NCI-H446 (cell line): ENCODE data around the gene GDE1.
"Not testable (repeated sequence)": the region's sequence is repeated elsewhere in the genome, so short reads cannot be mapped to it uniquely, and the experiment has no call there.

Experiments
- DNase-seq, 2 experiments: peaks; one replicate each; lab custom pipeline; 2025; lab: John Stamatoyannopoulos, UW

GDE1 gene

GRCh38 chr16:19521471-19522396, at the start of gene GDE1:
Gene GDE1, minus strand, starts transcription at chr16:19522098. Its CDS starts 134 bp downstream, at chr16:19521964.
- peak; percentile 77 to 90 for DNase-seq

- DNase-seq: no peak
Measured at GRCh38 chr16:19567560-19567959, 45.7 kb upstream of the GDE1 start.

- DNase-seq: no peak
Measured at GRCh38 chr16:19566362-19566761, 44.5 kb upstream of the GDE1 start.

- no peak for DNase-seq
Measured at GRCh38 chr16:19563377-19563776, 41.5 kb upstream of the GDE1 start.

- DNase-seq: no peak
Measured at GRCh38 chr16:19560078-19560477, 38.2 kb upstream of the GDE1 start.

- DNase-seq: peak; percentile 14 to 37
Measured at GRCh38 chr16:19559242-19559910, 37.5 kb upstream of the GDE1 start.

GRCh38 chr16:19555938-19556771, 34.3 kb upstream of the GDE1 start:
- no peak for DNase-seq

GRCh38 chr16:19555186-19555937, 33.5 kb upstream of the GDE1 start, which contains the start of gene VPS35L:
Gene VPS35L, plus strand, starts transcription at chr16:19555703. Its CDS starts 27 bp downstream, at chr16:19555730.
- DNase-seq: peak; percentile 93 to 96

GRCh38 chr16:19549673-19550072, 27.8 kb upstream of the GDE1 start:
- no peak for DNase-seq

- no peak for DNase-seq
Measured at GRCh38 chr16:19548144-19548543, 26.2 kb upstream of the GDE1 start.

- not testable (repeated sequence) for DNase-seq
Measured at GRCh38 chr16:19543278-19543996, 21.5 kb upstream of the GDE1 start.

GRCh38 chr16:19542138-19542821, 20.4 kb upstream of the GDE1 start:
- no peak for DNase-seq

- no peak for DNase-seq
Measured at GRCh38 chr16:19540241-19540970, 18.5 kb upstream of the GDE1 start.

GRCh38 chr16:19532601-19533000, 10.7 kb upstream of the GDE1 start:
- no peak for DNase-seq

- no peak for DNase-seq
Measured at GRCh38 chr16:19528666-19529065, 6.8 kb upstream of the GDE1 start.

- no peak for DNase-seq
Measured at GRCh38 chr16:19527161-19527560, 5.3 kb upstream of the GDE1 start.

GRCh38 chr16:19525385-19525723, 3.5 kb upstream of the GDE1 start:
- no peak for DNase-seq

- peak in 1 of 2 experiments; percentile 6 for DNase-seq
Measured at GRCh38 chr16:19524616-19525384, 2.9 kb upstream of the GDE1 start.

- DNase-seq: no peak
Measured at GRCh38 chr16:19524356-19524615, 2.4 kb upstream of the GDE1 start.
